Stimulated activated CD4-positive, alpha-beta T cell treated with anti-CD3 and anti-CD28 coated beads, Interleukin-12 subunit alpha, Interleukin-12 subunit beta, amount 100 ng/mL, for 4 hours (primary cell): ENCODE data around the gene ENOX2.
A peak's percentile ranks its signal among the peaks of the same experiment; 100 is the strongest.
"Not testable (repeated sequence)": the region's sequence is repeated elsewhere in the genome, so short reads cannot be mapped to it uniquely, and the experiment has no call there.

ENCODE experiments used
- DNase-seq: peaks from one replicate; pipeline ENCODE4 v3.0.0-alpha.2; 2020

The ENOX2 gene, protein sequence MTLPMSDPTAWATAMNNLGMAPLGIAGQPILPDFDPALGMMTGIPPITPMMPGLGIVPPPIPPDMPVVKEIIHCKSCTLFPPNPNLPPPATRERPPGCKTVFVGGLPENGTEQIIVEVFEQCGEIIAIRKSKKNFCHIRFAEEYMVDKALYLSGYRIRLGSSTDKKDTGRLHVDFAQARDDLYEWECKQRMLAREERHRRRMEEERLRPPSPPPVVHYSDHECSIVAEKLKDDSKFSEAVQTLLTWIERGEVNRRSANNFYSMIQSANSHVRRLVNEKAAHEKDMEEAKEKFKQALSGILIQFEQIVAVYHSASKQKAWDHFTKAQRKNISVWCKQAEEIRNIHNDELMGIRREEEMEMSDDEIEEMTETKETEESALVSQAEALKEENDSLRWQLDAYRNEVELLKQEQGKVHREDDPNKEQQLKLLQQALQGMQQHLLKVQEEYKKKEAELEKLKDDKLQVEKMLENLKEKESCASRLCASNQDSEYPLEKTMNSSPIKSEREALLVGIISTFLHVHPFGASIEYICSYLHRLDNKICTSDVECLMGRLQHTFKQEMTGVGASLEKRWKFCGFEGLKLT

GRCh38 chrX:130902783-130903613, at the start of gene ENOX2:
Gene ENOX2 (minus strand): TSS chrX:130903209. CDS start chrX:130703216, 199,993 bp downstream.
- DNase-seq, result peak; percentile 68

DNA sequence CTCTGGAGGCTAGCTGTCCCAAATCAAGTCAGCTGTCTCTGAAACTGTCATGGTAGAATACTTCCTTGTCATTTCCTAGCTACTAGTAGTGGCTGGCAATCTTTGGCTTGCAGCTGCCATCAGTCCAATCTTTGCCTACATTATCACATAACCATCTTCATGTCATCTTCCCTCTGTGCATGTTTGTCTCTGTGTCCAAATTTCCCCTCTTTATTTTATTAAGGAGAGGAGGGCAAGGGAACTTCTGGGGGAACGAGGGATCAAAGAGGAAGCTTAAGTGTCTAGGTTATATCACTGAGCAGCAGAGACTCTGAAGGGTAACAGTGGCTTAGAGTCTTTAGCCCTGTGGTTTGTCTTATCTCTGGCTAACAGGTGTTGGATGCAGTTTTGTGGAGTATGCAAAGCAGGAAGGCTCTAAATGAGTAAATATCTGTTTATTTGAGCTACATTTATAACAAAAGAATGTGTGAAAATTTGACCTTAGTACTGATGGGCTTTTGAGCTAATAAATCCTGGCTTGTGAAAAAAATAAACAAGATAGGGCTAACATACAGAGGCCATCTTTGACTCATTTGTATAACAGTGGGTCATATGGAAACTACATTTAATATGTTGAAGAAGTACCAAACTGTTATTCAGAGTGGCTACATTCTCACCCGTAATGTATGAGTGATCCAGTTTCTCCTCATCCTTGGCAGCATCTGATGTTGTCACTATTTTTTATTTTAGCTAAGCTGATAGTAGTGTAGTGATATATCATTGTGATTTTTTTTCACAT, 49.4 kb upstream of the ENOX2 start:
- no peak for DNase-seq

DNA sequence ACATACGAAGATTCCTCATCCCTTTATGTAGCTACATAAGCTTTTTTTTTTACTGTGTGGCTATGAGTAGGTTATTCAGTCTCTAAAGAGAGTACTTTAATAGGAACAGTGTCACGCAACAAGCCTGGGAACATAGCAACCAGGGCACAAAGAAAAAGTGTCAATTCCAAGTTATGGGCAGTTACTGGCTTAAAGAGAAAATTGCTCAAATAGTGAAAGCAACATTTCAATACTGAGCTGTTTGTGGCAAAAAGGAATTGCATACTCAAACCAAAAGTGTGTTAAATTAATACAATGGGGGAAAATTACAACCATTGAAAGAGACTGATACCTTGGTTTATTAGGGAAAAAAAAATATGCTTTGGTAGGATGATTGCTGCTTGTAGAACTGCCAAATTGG, 41.2 kb upstream of the ENOX2 start:
- no peak for DNase-seq

- DNase-seq, result no peak
These were observed 34.1 kb upstream of the ENOX2 start for GRCh38 chrX:130937101-130937500.

GRCh38 chrX:130933358-130933757, 30.3 kb upstream of the ENOX2 start:
- no peak for DNase-seq

DNA sequence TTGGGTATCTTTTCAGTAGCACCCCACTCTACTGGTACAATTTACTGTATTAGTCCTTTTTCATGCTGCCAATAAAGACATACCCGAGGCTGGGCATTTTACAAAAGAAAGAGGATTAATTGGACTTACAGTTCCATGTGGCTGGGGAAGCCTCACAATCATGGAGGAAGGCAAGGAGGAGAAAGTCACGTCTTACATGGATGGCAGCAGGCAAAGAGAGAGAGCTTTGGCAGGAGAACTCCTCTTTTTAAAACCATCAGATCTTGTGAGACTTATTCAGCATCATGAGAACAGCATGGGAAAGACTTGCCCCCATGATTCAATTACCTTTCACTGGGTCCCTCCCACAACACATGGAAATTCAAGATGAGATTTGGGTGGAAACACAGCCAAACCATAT, 17.4 kb upstream of the ENOX2 start:
- DNase-seq, result not testable (repeated sequence)

DNA sequence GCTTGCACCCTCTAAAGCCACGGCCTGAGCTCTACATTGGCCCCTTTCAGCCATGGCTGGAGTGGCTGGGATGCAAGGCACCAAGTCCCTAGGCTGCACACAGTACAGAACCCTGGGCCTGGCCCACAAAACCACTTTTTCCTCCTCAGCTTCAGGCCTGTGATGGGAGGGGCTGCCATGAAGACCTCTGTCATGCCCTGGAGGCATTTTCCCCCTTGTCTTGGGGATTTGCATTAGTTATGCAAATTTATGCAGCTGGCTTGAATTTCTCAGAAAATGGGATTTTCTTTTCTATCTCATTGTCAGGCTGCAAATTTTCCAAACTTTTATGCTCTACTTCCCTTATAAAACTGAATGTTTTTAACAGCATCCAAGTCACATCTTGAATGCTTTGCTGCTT, 16.7 kb upstream of the ENOX2 start:
- DNase-seq, result not testable (repeated sequence)

DNA sequence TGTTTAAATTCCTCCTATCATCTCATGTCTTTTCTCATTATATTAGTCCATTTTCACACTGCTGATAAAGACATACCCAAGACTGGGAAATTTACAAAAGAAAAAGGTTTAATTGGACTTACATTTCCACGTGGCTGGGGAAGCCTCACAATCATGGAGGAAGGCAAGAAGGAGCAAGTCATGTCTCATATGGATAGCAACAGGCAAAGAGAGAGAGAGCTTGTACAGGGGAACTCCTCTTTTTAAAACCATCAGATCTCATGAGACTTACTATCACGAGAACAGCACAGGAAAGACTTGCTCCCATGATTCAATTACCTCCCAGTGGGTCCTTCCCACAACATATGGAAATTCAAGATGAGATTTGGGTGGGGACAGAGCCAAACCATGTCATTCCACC, 15.5 kb upstream of the ENOX2 start:
- DNase-seq, result not testable (repeated sequence)

DNA sequence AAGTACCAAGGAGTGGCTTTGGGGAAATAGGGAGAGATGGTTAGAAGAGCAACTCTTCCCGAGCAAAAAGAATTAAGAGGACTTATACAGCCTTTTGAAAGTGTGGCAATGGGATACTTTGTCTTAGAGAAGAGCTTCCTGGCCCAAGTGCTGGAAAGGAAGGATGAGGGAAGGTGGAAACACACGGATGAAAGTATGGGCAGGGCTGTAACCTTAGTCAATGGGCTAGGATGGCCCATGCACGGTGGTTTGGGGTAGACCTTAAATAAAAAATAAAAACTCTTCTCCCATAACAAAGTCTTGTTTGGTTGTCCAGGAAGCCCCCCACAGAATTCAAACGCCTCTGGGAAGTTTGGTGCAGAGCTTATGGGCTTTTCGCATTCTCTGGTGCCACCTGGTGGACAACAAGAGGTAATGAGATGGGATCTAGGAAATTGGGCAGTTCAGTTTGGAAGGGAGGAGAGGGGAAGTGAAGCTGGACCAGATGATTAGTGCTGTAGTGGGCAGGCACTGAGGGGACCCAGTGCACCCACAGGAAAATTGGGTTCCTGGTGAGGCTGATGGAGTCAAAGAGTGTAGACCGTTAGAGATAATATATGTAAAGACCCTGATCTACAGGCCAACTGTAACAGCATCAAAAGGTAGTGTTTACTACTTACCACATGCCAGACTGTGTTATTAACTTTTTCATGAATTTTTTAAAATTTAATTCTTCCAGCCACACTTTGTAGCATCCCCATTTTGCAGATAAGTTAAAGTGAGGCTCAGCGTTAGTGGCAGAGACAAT, 13.8 kb upstream of the ENOX2 start:
- DNase-seq, result peak; percentile 15

- no peak for DNase-seq
These were observed 12.3 kb upstream of the ENOX2 start for GRCh38 chrX:130915302-130915701.

DNA sequence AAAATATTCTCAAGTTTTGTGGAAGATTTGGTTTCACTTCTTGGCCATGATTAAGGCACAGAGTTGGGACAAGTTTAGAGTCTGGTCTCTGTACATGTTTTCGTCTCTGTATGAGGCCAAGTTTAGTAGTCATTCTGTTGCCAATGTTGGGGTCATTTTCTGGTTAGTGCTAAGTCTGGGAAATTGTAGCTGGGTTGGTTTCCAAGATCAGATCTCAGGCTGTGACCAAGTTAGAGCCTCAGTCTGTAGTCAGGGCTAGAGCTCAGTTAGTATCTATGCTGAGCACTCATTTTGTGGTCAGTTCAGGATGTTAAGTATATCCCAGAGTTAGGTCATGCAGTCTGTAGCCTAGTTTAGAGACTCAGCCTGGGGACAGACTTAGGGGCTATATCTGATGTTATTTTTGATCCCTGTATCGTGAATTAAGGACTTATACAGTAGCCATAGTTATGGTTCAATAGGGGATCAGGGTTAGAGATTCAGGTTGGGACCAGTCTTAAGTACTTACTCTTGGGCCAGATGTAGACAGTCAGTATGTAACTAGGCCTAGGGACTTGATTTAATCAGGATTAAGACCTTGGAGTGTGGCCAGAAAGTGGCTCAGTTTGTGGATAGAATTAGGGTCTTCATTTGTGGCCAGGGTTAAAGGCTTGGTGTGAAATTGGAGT, 6.6 kb upstream of the ENOX2 start:
- no peak for DNase-seq

GRCh38 chrX:130906776-130907175, 3.8 kb upstream of the ENOX2 start:
- DNase-seq, result no peak

GRCh38 chrX:130902446-130902782, 595 bp downstream of the ENOX2 start:
- DNase-seq, result no peak

GRCh38 chrX:130896802-130897501, 6.1 kb downstream of the ENOX2 start:
- DNase-seq, result no peak

GRCh38 chrX:130896026-130896425, 7.0 kb downstream of the ENOX2 start:
- no peak for DNase-seq

GRCh38 chrX:130895299-130895698, 7.7 kb downstream of the ENOX2 start:
- DNase-seq, result no peak

DNA sequence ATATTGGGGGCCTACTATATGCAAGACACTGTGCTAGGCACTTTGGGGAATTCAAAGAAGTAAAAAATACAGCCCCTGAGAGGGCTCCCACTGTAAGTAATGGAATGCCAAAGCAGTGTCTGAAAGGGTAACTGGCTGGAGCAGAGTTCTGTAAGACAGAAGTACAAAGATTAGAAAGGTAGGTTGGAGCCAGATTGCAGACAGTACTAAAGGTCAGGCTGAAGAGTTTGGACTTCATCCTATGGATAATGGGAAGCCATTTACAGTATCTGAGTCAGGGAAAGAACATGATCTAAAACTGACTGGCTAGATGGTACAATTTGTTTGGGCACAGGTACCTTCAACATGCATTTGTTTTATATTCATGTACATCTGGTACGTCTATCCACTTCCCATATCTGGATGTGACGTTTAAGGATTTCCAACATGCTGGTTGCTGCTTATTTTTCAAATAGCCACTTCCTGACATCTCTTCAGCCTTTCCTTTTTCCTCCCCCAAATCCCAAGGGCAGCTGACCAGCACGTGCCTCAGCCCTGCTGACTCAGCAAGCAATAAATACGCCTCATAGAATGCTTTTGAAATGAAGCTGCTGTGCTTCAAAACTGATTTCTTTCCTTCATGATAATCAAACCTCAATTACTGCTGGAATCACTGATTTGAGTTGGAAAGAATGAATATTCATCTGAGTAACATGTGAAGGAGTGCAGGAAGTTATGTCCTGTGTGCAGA, 9.5 kb downstream of the ENOX2 start:
- no peak for DNase-seq

- no peak for DNase-seq
These were observed 15.6 kb downstream of the ENOX2 start for GRCh38 chrX:130887376-130887775.

GRCh38 chrX:130885996-130886395, 17.0 kb downstream of the ENOX2 start:
- no peak for DNase-seq

GRCh38 chrX:130885508-130885907, 17.5 kb downstream of the ENOX2 start:
- DNase-seq, result no peak
